Suprapubic skin (tissue), 4 donors: ENCODE data around the gene GCNT2. TPM values are rescaled to one million over a fixed set of nuclear protein-coding genes. Genes with fewer than 3 reads are reported as not detected.

ENCODE experiments used
- DNase-seq, 2 donors: peaks; one replicate each; pipeline ENCODE4 v3.0.0-alpha.2; 2019; ENCODE audit warnings: low spot score in 2 of 2
- H3K27ac ChIP-seq: fragments of 200-600 bp; sonication (generic); one replicate; pipeline ENCODE4 v1.5.1; 2019
- H3K27me3 ChIP-seq: fragments of 200-600 bp; sonication (generic); one replicate; pipeline ENCODE4 v1.5.1; 2019
- H3K36me3 ChIP-seq: fragments of 200-600 bp; sonication (generic); one replicate; pipeline ENCODE4 v1.5.1; 2019
- H3K4me1 ChIP-seq: fragments of 200-600 bp; sonication (generic); one replicate; pipeline ENCODE4 v1.5.1; 2019
- H3K4me3 ChIP-seq: fragments of 200-600 bp; sonication (generic); one replicate; pipeline ENCODE4 v1.5.1; 2019; ENCODE audit warnings: mild to moderate bottlenecking
- H3K9me3 ChIP-seq: fragments of 200-600 bp; sonication (generic); one replicate; pipeline ENCODE4 v1.5.1; 2019
- EP300 ChIP-seq: sonication (generic); formaldehyde crosslinking; IDR thresholded peaks from one replicate; pipeline ENCODE4 v1.6.1; 2017; ENCODE audit warnings: antibody characterized with exemption
- POLR2A ChIP-seq, 2 donors: fragments of 450-650 bp; IDR thresholded peaks; one replicate each; pipeline ENCODE4 v1.6.1; 2017; ENCODE audit warnings: antibody characterized with exemption in 2 of 2, mild to moderate bottlenecking in 2 of 2, moderate library complexity in 2 of 2
- POLR2AphosphoS5 ChIP-seq, 3 donors: sonication (generic); formaldehyde crosslinking; IDR thresholded peaks; one replicate each; pipeline ENCODE4 v1.6.1; 2017; ENCODE audit warnings: antibody characterized with exemption in 3 of 3
- WGBS: methylation state at CpG from one replicate; pipeline ENCODE4 v1.1.5; 2018; 5-methylcytosine and 5-hydroxymethylcytosine counted together
- total RNA-seq, 4 donors: library from RNA; depleted of rRNA; stranded (reverse); fragments of >200 nt; gene quantifications; one replicate each; pipeline ENCODE4 v1.1.0, GENCODE V29; 2016
- TF ChIP-seq, protein P1 (sequence below), 2 donors: fragments of 200-600 bp in 1 of 2; fragments of 450-650 bp in 1 of 2; sonication (generic) in 1 of 2; IDR thresholded peaks; one replicate each; pipeline ENCODE4 v1.5.1; 2016 to 2019; ENCODE audit warnings: antibody characterized with exemption in 2 of 2, mild to moderate bottlenecking in 1 of 2, moderate library complexity in 1 of 2

GCNT2 gene
- total RNA-seq, 4 donors from 2014 or later = 8.0 to 37.4 (median 14.4) TPM

DNA sequence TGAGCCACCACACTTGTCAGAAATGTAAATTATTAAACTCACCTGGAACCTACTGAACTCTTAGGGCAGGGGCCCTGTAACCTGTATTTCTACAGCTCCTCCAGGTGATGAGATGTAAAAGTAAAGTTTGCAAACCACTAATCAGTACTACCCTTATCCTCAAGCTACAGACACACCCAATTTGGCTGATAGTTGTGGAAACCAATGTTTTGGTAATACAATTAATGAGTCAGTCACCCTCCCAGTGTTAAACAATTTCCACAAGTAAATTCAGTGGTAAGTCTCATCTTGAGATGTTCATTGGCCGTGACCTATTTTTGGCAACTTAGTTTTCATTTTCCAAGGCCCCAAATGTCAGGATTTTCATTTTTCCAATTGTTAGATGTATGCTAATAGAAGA is 29.6 kb downstream of the GCNT2 start:
- Histone ChIP-seq H3K27me3 (no peaks in the 10 kb centered on the region), H3K36me3 (no peaks in the 10 kb centered on the region), H3K4me1 (peaks cover 17% of the 10 kb centered on the region), H3K9me3 (no peaks in the 10 kb centered on the region), H3K4me3 (no peak overlapping the region), H3K27ac (no peak overlapping the region)
- WGBS = 72% methylated on average over 1 of the region's 1 CpG
- no peak for TF ChIP-seq POLR2AphosphoS5 (IDR thresholded peaks at IDR 0.05)
- no peak for TF ChIP-seq POLR2A (IDR thresholded peaks at IDR 0.05)
- TF ChIP-seq EP300 = no peak
- TF ChIP-seq, protein P1, sequence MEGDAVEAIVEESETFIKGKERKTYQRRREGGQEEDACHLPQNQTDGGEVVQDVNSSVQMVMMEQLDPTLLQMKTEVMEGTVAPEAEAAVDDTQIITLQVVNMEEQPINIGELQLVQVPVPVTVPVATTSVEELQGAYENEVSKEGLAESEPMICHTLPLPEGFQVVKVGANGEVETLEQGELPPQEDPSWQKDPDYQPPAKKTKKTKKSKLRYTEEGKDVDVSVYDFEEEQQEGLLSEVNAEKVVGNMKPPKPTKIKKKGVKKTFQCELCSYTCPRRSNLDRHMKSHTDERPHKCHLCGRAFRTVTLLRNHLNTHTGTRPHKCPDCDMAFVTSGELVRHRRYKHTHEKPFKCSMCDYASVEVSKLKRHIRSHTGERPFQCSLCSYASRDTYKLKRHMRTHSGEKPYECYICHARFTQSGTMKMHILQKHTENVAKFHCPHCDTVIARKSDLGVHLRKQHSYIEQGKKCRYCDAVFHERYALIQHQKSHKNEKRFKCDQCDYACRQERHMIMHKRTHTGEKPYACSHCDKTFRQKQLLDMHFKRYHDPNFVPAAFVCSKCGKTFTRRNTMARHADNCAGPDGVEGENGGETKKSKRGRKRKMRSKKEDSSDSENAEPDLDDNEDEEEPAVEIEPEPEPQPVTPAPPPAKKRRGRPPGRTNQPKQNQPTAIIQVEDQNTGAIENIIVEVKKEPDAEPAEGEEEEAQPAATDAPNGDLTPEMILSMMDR (IDR thresholded peaks at IDR 0.05) = no peak
- DNase-seq = no peak

DNA sequence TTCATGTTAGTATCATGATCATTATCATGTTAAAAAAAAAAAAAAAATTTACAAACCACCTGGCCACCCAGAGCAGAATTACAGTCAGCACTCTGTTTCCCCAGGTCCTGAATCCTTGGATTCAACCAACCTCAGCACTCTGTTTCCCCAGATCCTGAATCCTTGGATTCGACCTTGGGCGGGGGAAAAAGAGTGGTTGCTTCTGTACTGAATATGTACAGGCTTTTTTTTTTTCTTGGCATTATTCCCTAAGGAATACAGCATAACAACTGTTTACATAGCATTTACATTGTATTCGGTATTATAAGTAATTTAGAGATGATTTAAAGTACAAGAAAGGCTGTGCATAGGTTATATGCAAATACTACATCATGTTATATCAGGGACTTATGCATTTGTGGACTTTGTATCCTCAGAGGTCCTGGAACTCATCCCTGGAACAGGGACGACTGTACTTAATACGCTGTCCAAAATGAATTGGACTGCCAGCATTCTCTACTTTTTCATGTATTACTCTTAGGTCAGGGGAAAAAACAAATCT is 31.2 kb downstream of the GCNT2 start:
- 69% methylated on average over 5 of the region's 5 CpGs for WGBS
- TF ChIP-seq POLR2AphosphoS5 (IDR thresholded peaks at IDR 0.05) = no peak
- no peak for TF ChIP-seq EP300
- TF ChIP-seq, protein P1 (IDR thresholded peaks at IDR 0.05) = no peak
- TF ChIP-seq POLR2A (IDR thresholded peaks at IDR 0.05) = no peak
- Histone ChIP-seq H3K4me1 (peaks cover 28% of the 10 kb centered on the region), H3K36me3 (no peaks in the 10 kb centered on the region), H3K4me3 (no peak overlapping the region), H3K27me3 (no peaks in the 10 kb centered on the region), H3K9me3 (no peaks in the 10 kb centered on the region), H3K27ac (no peak overlapping the region)
- no peak for DNase-seq

DNA sequence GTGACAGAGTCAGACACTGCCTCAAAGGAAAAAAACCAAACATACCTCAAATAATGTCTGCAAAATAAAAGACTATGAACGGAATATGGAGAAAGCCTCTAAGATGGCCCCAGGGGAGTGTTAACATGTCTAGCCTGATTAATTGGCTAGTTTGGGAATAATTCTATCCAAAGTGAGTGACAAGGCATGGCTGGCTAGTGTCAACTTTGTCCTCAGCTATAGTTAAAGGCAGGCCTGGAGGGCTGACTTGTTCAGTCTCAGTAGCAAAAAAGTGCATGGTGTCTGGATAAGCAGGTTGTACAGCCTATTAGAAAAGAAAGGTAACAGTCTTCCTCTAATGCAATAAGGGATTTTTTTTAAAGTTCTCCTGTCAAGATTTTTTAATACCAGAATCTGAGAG is 32.7 kb downstream of the GCNT2 start:
- WGBS = 91% methylated on average over 1 of the region's 1 CpG

DNA sequence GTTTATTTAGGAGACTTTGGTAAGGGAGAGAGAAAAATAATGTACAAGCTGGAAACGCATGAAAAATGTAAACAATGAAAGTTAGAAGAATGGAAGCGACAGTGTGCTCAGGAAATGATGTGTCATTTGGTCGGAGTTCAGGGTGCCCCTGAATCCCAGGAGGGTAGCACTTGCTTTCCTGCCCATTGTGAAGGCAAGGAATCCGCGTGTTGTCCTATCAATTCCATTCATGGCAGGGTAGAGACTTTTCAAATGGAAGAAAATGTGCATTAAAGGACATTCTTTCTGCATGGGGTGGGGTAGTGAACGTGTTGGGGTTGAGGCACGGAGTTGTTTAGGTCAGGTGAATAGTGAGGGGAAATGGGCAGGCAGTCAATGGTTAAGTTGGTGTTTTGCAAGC is 33.7 kb downstream of the GCNT2 start:
- 69% methylated on average over 7 of the region's 7 CpGs for WGBS
- H3K9me3 ChIP-seq = no peaks in the 10 kb centered on the region
- no peaks in the 10 kb centered on the region for H3K27me3 ChIP-seq
- TF ChIP-seq POLR2AphosphoS5 (IDR thresholded peaks at IDR 0.05) (no peak), EP300 (no peak), POLR2A (IDR thresholded peaks at IDR 0.05) (no peak)
- TF ChIP-seq, protein P1 (IDR thresholded peaks at IDR 0.05) = no peak
- H3K36me3 ChIP-seq = no peaks in the 10 kb centered on the region
- H3K4me1 ChIP-seq = peaks cover 28% of the 10 kb centered on the region
- H3K4me3 ChIP-seq = no peak overlapping the region
- H3K27ac ChIP-seq = no peak overlapping the region
- DNase-seq = no peak

More for the DNA sequence above, 32.7 kb downstream of the GCNT2 start:
- peak overlapping the region; percentile 28 for H3K27ac ChIP-seq
- no peak for TF ChIP-seq POLR2AphosphoS5 (IDR thresholded peaks at IDR 0.05)
- TF ChIP-seq, protein P1 (IDR thresholded peaks at IDR 0.05) = no peak
- no peak for TF ChIP-seq EP300
- TF ChIP-seq POLR2A (IDR thresholded peaks at IDR 0.05) = no peak
- no peaks in the 10 kb centered on the region for H3K36me3 ChIP-seq
- H3K4me3 ChIP-seq = no peak overlapping the region
- no peaks in the 10 kb centered on the region for H3K9me3 ChIP-seq
- peaks cover 28% of the 10 kb centered on the region for H3K4me1 ChIP-seq
- H3K27me3 ChIP-seq = no peaks in the 10 kb centered on the region
- no peak for DNase-seq

DNA sequence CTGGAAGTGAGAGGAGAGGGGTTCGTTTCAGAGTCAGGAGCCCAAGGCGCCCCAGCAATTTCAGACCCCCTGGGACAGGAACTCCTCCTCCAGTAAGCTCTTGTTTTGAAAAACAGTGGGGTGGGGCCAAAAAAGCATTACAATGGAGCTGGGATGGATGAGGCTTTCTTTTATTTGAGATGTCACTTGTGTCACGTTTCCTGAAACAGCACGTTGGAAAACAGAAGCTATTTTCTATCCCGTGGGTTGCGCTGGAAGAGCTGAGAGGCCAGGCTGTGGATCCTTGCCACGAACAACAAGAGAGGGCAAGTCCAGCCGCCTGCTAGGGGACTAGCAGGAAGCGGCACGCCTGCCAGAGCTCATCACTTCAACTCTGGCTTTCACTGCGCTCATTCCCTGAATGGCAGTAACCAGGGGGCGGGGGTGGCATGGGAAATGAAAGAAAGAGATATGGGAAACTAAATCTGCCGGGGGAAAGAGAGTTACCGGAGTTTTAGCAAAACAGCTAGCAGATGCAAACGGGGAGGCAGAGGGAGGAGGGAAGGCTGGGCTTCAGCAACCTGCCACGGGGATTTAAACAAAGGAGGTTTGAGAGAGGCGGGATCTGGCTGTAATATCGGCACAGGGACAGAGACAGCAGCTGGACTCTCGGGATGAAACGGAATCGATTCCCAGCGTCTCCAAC is 34.6 kb downstream of the GCNT2 start:
- peak; percentile 77 to 86 for DNase-seq
- Histone ChIP-seq H3K27ac (peak overlapping the region; percentile 65), H3K9me3 (no peaks in the 10 kb centered on the region), H3K27me3 (no peaks in the 10 kb centered on the region), H3K36me3 (no peaks in the 10 kb centered on the region), H3K4me1 (peaks cover 28% of the 10 kb centered on the region), H3K4me3 (peak overlapping the region; percentile 49)
- WGBS = 15% methylated on average over 22 of the region's 22 CpGs
- TF ChIP-seq POLR2AphosphoS5 (IDR thresholded peaks at IDR 0.05) = no peak
- TF ChIP-seq EP300 = no peak
- TF ChIP-seq, protein P1 (IDR thresholded peaks at IDR 0.05) = no peak
- no peak for TF ChIP-seq POLR2A (IDR thresholded peaks at IDR 0.05)
